Calu3 (cell line): Measurements from ENCODE around the gene SPAG16. TPM values are rescaled to one million over a fixed set of nuclear protein-coding genes. Genes with fewer than 3 reads are reported as not detected.

Source experiments
- BruUV-seq: library from RNA; stranded (reverse); fragments of 400-500 nt; replicated peaks from 2 replicates; lab custom pipeline; 2021; lab: Mats Ljungman, UMichigan
- CTCF ChIA-PET: fragments of 300-600 bp; sonication (Branson Sonifier 250); formaldehyde crosslinking; loops from one replicate; lab custom pipeline; 2022; ENCODE audit warnings: antibody characterized with exemption; lab: Charles Lee
- DNase-seq: peaks from one replicate; pipeline ENCODE4 v3.0.0; 2022
- H3K27ac Mint-ChIP-seq: one replicate; pipeline ENCODE4 v1.8.0; 2022; ENCODE audit warnings: mixed read lengths; ENCODE audit not compliant: unreplicated experiment
- H3K27me3 Mint-ChIP-seq: one replicate; pipeline ENCODE4 v1.8.0; 2022; ENCODE audit warnings: mixed read lengths; ENCODE audit not compliant: unreplicated experiment
- H3K36me3 Mint-ChIP-seq: one replicate; pipeline ENCODE4 v1.8.0; 2022; ENCODE audit warnings: mild to moderate bottlenecking, moderate library complexity, mixed read lengths; ENCODE audit not compliant: insufficient read depth, unreplicated experiment
- H3K4me1 Mint-ChIP-seq: one replicate; pipeline ENCODE4 v1.8.0; 2022; ENCODE audit warnings: mild to moderate bottlenecking, low read depth, mixed read lengths; ENCODE audit not compliant: unreplicated experiment
- H3K4me3 Mint-ChIP-seq: one replicate; pipeline ENCODE4 v1.8.0; 2022; ENCODE audit warnings: mild to moderate bottlenecking, low read depth, moderate library complexity, mixed read lengths; ENCODE audit not compliant: unreplicated experiment
- H3K9me3 Mint-ChIP-seq: one replicate; pipeline ENCODE4 v1.8.0; 2022; ENCODE audit warnings: low read depth, mixed read lengths; ENCODE audit not compliant: unreplicated experiment
- intact Hi-C: fragments of 100-400 bp; cut with micrococcal nuclease; formaldehyde crosslinking; loops from one replicate; pipeline ENCODE4 v1.10.0; 2022; ENCODE audit not compliant: unreplicated experiment
- total RNA-seq: library from RNA; stranded (reverse); gene quantifications from 2 replicates; pipeline ENCODE4 v1.2.3, GENCODE V29; 2022
- TF ChIP-seq, protein P1 (sequence below): fragments of 200-600 bp; IDR thresholded peaks from one replicate; pipeline ENCODE4 v1.8.0; 2022; ENCODE audit warnings: antibody characterized with exemption; ENCODE audit not compliant: unreplicated experiment

The SPAG16 gene
- total RNA-seq, 1 experiment from 2014 or later: 30.2 TPM

DNA sequence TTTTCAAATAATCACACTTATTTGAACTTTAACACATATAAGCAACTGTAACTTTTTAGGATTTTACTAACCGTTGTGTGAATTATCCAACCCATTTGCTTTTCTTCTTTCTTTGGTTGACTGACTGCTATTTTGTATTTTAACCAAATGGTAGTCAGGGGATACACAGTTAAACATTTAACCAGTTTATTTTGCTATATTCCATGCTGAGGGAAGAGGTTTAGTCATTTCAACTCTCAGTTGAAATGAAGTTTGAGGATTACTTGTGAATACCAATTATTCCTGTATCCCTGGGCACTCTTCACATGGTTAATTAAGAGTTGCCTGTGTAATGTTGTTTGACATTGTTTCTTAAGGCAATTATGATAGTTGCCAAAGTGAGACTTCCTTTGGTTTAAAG is 1.9 kb downstream of the SPAG16 start:
- Mint-ChIP-seq H3K27me3 (no peaks in the 10 kb centered on the region), H3K36me3 (peaks cover 25% of the 10 kb centered on the region), H3K27ac (peak overlapping the region; percentile 92), H3K4me3 (peak overlapping the region; percentile 96), H3K9me3 (peaks cover 2% of the 10 kb centered on the region), H3K4me1 (peaks cover 45% of the 10 kb centered on the region)
- no peak for DNase-seq
- TF ChIP-seq, protein P1, sequence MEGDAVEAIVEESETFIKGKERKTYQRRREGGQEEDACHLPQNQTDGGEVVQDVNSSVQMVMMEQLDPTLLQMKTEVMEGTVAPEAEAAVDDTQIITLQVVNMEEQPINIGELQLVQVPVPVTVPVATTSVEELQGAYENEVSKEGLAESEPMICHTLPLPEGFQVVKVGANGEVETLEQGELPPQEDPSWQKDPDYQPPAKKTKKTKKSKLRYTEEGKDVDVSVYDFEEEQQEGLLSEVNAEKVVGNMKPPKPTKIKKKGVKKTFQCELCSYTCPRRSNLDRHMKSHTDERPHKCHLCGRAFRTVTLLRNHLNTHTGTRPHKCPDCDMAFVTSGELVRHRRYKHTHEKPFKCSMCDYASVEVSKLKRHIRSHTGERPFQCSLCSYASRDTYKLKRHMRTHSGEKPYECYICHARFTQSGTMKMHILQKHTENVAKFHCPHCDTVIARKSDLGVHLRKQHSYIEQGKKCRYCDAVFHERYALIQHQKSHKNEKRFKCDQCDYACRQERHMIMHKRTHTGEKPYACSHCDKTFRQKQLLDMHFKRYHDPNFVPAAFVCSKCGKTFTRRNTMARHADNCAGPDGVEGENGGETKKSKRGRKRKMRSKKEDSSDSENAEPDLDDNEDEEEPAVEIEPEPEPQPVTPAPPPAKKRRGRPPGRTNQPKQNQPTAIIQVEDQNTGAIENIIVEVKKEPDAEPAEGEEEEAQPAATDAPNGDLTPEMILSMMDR: no peak
- CTCF ChIA-PET: no interaction called here
- intact Hi-C loops: no loop called here
- no TSS peak for BruUV-seq

DNA sequence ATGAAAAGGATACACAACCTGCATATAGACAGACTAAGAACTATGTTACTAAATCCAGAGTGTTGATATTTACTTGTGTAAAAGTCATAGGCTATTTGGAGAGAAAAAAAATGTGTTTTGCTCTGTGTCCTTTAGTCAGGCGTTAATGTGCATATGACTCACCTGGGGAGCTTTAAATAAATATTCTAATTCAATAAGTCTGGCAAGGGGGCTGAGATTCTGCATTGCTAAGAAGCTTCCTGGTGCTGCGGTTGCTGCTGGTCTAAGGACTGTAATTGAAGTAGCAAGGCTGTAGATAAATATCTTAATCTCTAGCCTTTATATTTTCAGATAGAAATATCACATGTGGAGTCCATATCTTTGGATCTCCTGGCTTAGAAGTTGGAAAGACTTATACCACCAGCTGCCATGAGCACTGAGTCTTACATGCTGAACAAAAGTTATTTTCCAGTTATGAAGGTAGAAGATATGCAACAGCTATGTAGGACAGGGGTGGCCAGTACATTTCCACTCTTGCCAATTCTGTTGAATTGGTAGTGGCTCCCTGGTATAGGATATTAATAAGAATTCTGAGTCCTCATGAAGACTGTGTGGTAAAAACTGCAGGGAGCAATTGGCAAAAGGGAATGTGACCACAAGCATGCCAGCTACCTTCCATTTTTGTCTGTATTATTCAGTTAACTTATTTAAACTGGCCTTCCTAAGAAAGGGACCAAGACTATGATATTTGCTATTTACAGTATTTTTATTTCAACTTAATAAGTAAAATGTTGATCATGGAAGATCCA is 4.8 kb downstream of the SPAG16 start:
- peaks cover 2% of the 10 kb centered on the region for H3K9me3 Mint-ChIP-seq
- DNase-seq: peak; percentile 38
- H3K27me3 Mint-ChIP-seq: no peaks in the 10 kb centered on the region
- no TSS peak for BruUV-seq
- CTCF ChIA-PET: interaction anchor here (0.7 to 1.4 kb wide), 3 partner anchors 220 to 579 kb away, joined by 3 read pairs; no protein-coding TSS in a partner anchor
- no peak overlapping the region for H3K4me3 Mint-ChIP-seq
- TF ChIP-seq, protein P1: no peak
- H3K4me1 Mint-ChIP-seq: peaks cover 45% of the 10 kb centered on the region
- peak overlapping the region; percentile 20 for H3K27ac Mint-ChIP-seq
- intact Hi-C loops: no loop called here
- H3K36me3 Mint-ChIP-seq: peaks cover 19% of the 10 kb centered on the region

DNA sequence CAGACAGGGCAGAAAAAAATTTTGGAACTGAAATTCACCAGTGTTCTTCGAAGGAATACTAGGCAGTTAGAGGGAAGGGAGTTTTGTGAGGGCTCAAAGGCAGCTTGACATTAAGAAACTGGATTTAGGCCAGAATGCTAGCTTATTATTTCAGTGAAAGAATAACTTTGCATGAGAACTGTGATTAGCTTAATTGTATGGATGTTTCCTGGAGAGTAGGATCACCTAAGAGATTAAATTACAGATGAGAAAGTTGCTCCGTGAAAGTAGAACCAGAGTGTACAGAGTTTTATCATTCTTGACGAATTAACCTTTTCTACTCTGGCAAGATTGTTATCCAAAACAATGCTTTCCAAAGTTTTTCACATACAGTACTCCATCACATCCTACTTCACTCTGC is 6.2 kb downstream of the SPAG16 start:
- H3K4me3 Mint-ChIP-seq: peak overlapping the region; percentile 16
- no TSS peak for BruUV-seq
- peaks cover 2% of the 10 kb centered on the region for H3K9me3 Mint-ChIP-seq
- TF ChIP-seq, protein P1: no peak
- H3K27ac Mint-ChIP-seq: peak overlapping the region; percentile 59
- CTCF ChIA-PET: no interaction called here
- no peaks in the 10 kb centered on the region for H3K27me3 Mint-ChIP-seq
- H3K4me1 Mint-ChIP-seq: peaks cover 42% of the 10 kb centered on the region
- no peak for DNase-seq
- intact Hi-C loops: no loop called here
- H3K36me3 Mint-ChIP-seq: peaks cover 5% of the 10 kb centered on the region

DNA sequence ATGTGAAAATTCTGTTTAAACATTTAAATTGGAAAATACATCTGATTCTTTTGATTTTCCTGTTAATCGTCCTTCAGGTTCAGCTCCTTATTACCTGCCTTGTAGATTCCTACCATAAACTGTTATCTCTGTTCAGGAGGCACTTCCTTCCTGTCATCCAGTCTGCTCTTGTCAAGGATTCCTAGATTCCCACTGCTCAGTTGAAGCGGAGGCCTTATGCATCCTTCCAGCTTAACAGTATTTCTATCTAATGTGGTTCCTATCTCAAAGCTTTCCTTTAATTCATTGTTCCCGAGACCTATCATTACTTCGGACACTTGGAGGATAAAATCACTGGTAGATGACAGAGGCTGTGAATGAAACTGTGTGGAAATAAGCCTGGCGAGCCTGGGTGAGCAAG is 12.0 kb downstream of the SPAG16 start:
- CTCF ChIA-PET: no interaction called here
- Mint-ChIP-seq H3K27me3 (no peaks in the 10 kb centered on the region), H3K27ac (no peak overlapping the region), H3K4me3 (no peak overlapping the region), H3K36me3 (peaks cover 5% of the 10 kb centered on the region), H3K4me1 (no peaks in the 10 kb centered on the region), H3K9me3 (no peaks in the 10 kb centered on the region)
- intact Hi-C loops: no loop called here
- TF ChIP-seq, protein P1: no peak
- DNase-seq: no peak
- no TSS peak for BruUV-seq
